Astrocyte (in vitro differentiated cells and primary cell): ENCODE measurements around the gene IGSF10.

Experiments
- EZH2 ChIP-seq: IDR thresholded peaks from 2 replicates; pipeline ENCODE4 v1.6.1; 2012; ENCODE audit warnings: mild to moderate bottlenecking, low read length, inconsistent platforms; ENCODE audit not compliant: insufficient read depth
- TF ChIP-seq, protein P1 (sequence below): IDR thresholded peaks from 2 replicates; pipeline ENCODE4 v1.5.1; 2011; ENCODE audit warnings: low read depth, mild to moderate bottlenecking, inconsistent platforms, low read length, moderate library complexity; ENCODE audit not compliant: insufficient read depth

DNA sequence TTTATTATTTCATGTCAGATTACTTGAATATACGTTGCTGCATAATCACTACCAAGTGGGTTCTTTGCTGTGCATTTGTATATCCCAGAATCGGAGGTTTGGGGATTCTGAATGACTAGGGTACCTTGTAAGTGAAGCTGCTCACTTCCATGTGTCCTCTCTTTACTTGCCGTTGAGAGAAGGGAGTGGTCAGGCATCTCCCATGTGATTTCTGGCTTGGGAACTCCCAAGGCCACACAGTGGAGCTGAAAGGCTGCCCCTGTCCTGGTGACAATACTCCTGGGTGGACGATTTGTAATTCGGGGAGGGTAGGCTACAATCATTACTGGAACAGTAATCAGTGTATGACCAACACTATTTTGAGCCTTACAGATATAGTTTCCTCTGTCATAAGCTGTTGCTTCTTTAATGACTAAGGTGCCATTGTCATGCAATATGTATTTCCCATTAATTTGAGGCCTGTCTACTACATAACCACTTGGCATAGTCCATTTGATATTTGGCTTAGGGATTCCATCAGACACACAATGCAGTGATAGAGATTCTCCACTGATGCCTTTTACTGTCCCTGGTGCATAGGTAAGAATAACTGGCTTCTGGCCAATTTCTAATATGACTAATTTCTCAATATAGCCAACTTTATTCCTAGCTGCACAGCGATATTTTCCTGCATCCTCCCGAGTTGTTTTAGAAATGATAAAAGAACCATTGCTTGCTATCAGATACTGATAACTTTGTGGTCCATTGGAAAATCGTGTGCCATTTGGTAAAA lies 24.0 kb downstream of the IGSF10 start:
- TF ChIP-seq, protein P1, sequence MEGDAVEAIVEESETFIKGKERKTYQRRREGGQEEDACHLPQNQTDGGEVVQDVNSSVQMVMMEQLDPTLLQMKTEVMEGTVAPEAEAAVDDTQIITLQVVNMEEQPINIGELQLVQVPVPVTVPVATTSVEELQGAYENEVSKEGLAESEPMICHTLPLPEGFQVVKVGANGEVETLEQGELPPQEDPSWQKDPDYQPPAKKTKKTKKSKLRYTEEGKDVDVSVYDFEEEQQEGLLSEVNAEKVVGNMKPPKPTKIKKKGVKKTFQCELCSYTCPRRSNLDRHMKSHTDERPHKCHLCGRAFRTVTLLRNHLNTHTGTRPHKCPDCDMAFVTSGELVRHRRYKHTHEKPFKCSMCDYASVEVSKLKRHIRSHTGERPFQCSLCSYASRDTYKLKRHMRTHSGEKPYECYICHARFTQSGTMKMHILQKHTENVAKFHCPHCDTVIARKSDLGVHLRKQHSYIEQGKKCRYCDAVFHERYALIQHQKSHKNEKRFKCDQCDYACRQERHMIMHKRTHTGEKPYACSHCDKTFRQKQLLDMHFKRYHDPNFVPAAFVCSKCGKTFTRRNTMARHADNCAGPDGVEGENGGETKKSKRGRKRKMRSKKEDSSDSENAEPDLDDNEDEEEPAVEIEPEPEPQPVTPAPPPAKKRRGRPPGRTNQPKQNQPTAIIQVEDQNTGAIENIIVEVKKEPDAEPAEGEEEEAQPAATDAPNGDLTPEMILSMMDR = no peak
- no peak for TF ChIP-seq EZH2
